GM19324 (cell line): Measurements from ENCODE around the gene STK26.
"Not testable (repeated sequence)": the region's sequence is repeated elsewhere in the genome, so short reads cannot be mapped to it uniquely, and the experiment has no call there.

Experiments used
- ATAC-seq: cut with Tn5 transposase; IDR thresholded peaks from one replicate; pipeline ENCODE4 v1.9.1; 2021; ENCODE audit warnings: mild to moderate bottlenecking, moderate library complexity; ENCODE audit not compliant: unreplicated experiment, low FRiP score

Gene STK26

GRCh38 chrX:132033166-132033565 lies 10.1 kb downstream of the STK26 start:
- ATAC-seq: no peak

GRCh38 chrX:132034648-132035047 lies 11.5 kb downstream of the STK26 start:
- ATAC-seq: no peak

GRCh38 chrX:132037479-132037993 lies 14.4 kb downstream of the STK26 start:
- ATAC-seq: no peak

DNA sequence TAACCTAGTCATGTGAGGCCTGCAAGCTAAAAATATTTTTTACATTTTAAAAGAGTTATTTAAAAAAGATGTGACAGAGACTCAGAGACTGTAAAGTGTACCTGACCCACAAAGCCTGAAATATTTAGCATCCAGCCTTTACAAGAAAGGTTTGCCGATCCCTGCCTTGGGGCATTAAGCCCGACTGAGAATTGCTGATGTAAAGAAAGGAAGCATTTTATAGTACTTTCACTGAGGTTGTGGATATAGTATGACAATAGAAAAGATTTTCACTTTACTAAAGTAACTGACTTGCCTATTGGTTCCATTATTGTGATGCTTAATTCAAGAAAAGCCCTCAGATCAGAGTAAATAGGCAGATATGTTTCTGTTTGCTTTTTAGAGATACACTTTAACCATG lies 17.0 kb downstream of the STK26 start:
- no peak for ATAC-seq

DNA sequence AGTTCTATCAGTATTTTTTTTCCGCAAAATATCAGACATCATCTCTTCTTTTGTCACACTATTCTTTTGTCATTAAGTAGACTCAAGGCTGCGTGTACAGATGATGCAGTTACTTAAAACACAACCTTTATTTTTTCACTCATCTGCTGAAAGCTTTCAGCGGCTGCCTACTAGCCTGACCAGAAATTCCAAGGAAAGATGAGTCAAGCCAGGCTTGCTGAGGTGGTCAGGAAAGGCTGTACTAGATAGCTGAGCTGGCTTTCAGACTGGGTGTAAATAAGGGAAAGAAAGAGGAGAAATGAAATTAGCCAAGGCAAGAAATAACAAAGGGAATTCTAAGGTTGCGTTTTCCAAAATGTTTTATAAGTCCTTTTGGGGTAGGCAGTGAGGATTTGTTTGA lies 17.9 kb downstream of the STK26 start:
- ATAC-seq: no peak

DNA sequence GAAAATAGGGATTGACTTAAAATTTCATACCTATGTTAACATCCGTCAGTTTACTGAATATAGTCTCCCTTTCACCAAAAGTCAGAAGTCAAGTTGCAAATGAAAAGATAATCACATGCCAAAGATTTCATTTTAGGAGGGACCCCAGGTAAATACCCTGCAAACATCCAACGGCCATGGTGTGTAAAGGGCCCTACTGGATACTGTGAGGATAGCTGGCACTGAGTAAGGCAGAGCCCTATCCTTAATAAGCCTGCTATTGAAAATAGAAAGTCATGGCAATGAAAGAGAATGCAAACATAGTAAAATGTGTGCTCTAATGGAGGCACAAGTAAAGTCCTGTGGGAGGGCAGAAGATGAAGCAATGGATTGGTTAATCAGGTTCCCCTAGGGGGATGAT lies 20.9 kb downstream of the STK26 start:
- no peak for ATAC-seq

GRCh38 chrX:132044953-132045352 lies 21.9 kb downstream of the STK26 start:
- ATAC-seq: no peak

- no peak for ATAC-seq
Measured at GRCh38 chrX:132045456-132045855, 22.4 kb downstream of the STK26 start.

- ATAC-seq: no peak
Measured at GRCh38 chrX:132046533-132046932, 23.4 kb downstream of the STK26 start.

DNA sequence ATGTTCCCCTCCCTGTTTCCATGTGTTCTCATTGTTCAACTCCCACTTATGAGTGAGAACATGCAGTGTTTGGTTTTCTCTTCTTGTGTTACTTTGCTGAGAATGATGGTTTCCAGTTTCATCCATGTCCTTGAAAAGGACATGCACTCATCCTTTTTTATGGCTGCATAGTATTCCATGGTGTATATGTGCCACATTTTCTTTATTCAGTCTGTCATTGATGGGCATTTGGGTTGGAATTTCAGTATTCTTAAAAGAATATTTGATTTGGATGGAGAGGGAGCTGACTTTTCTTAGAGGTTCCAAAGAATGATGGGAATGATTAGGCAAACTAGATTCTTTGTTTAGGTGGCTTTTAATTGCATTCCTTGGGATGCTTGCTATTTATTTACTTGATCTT lies 28.7 kb downstream of the STK26 start:
- not testable (repeated sequence) for ATAC-seq

DNA sequence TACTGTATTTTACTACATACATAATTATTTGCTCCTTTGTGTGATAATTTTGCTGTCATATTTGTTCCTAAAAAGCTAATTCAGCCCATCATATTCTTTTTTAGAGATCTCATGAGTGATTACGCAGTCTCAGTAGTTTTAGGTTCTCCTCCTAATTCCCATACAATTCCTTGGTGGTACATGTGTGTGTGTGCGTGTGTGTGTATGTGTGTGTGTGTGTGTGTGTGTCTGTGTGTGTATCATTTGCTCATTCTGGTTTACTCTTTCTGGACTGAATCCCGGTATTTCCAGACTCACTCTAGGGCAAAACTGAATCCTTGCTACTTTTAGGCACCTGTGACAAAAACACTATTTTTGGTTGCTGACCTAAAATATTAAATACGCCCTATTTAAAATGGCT lies 34.9 kb downstream of the STK26 start:
- no peak for ATAC-seq

DNA sequence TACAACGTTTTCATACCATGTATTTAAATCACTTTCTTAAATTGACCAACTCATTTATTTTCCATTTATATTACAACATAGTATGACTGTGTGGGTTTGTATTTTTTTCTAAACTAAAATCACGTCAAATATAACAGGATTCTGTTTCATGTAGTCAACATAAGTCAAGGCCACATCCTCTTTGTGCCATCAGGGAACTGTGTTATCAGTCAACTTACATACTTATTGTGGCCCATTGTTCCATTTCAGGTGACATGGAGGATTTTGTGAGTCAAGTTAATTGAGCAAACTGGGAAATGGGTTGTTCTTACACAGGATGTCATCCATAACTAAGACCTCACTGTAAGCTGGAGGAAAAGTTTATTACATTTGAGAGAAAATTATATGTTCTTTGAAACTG lies 35.9 kb downstream of the STK26 start:
- no peak for ATAC-seq

DNA sequence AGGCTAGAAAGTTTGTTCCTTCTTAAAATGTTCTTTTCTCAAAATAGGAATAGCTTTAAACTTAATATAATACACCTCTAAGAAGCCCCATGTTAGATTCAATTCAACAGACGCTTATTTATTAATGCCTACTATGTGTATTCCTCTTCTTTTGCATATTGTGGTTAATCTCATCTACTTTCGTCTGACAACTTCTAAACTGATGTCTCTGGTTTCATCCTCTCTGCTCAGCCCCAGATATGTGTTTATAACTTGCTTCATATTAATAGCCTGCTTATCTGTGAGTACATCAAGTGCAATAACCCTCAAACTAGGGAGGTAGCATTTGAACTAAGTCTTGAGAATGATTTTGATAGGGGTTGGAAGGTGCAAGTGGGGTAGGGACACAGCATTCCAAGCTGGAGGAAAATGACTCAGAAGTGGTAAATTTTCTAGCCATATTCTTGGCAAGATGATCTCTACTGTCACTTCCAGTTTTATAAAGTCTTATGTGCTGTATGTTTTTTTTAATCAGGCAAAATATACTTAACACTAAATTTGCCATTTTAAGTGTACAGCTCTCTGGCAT lies 37.0 kb downstream of the STK26 start:
- no peak for ATAC-seq

GRCh38 chrX:132063334-132063733 lies 40.2 kb downstream of the STK26 start:
- ATAC-seq: no peak

GRCh38 chrX:132063862-132064261 lies 40.8 kb downstream of the STK26 start:
- no peak for ATAC-seq

DNA sequence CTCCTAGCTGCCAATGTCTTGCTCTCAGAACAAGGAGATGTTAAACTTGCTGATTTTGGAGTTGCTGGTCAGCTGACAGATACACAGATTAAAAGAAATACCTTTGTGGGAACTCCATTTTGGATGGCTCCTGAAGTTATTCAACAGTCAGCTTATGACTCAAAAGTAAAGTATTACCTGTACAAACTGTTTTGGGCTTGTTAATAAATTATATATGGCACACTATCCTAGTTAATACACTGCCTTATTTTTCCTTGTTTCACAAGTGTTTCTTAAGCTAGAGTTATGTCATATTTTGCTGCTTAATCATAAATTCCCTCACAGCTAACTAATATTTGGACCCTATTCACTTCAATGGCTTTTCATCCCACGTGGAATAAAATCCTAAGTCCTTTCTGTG lies 45.3 kb downstream of the STK26 start:
- ATAC-seq: no peak

DNA sequence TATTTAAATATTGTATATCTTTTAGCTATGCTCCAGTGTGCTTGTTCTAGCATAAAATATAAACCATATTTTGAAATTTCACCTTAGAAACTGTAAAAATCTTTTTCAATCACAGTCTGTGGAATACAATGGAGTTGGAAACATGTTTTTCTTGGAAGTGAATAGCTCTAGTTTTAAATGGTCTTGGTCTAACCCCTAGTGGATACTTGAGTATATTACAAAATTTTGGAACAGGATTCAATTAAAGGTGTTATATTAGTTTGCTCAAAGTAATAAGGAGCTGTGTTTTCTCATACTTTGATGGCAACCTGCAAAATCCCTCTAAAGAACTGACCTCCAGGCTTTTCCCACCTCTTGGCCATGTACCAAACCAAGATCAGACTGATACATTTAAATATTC lies 48.2 kb downstream of the STK26 start:
- no peak for ATAC-seq

- ATAC-seq: no peak
Measured at GRCh38 chrX:132077414-132077813, 54.3 kb downstream of the STK26 start.

GRCh38 chrX:132077912-132078311 lies 54.8 kb downstream of the STK26 start:
- no peak for ATAC-seq

DNA sequence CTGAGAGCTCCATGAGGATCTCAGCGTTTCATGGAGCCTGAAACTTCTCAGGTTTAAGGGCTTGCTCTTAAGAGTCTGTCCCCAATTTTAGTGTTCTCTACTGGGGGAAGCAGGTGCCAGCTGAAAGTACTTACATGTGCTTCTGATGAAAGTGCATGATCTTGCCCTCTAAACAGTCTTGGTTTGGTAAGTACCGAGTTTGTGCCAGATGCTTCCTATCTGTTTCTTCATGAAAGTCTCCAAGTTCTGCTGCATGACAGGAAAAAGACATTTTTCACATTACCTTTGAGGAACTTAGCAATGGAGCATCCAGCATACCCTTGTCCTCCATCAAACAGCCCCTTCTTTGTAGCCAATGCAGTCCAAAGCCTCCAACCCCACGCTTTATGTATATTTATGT lies 62.7 kb downstream of the STK26 start:
- no peak for ATAC-seq

DNA sequence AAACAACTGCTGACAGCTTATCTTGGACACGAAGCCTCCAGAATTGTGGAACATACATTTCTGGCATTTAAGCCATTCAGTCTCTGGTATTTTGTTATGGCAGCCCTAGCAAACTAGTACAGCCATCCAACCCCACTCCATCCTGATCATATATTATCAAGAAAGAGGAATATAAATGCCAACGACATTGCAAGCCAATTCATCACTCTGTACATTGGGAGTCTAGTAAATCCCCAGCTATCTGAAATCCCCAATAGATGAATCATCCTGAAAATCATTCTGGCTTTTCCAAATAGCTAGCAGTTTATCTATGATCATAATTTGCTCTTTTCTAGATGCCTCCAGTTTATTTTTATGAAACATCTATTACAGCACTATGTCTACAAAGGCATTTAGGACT lies 63.6 kb downstream of the STK26 start:
- ATAC-seq: no peak

DNA sequence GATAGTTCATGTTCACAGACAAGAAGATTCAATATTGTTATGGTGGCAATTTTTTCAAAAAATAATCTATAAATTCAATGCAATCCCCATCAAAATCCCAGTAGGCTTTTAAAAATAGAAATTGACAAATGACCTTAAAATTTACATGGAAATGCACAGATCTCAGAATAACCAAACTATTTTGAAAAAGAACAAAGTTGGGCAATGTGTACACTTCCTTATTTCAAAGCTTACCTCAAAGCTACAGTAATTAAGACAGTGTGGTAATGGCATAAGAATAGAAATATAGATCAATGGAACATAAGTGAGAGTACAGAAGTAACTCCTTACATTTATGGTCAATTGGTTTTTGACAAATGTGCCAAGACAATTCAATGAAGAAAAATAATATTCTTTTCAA lies 65.8 kb downstream of the STK26 start:
- ATAC-seq: no peak
